ENCODE measurements around the gene ARL4A.

GRCh38 chr7:12647364-12648219, 39.8 kb upstream of the ARL4A start:
- no peak for TF ChIP-seq CTCF (IDR thresholded peaks at IDR 0.05)
- peak in 1 of 2 donors; percentile 62 for TF ChIP-seq POLR2AphosphoS5 (IDR thresholded peaks at IDR 0.05; ENCODE audit: insufficient read depth in 1 of 2, low read depth in 1 of 2)

Measured in vagina (tissue), 2 donors.